Osteoblast (primary cell): Measurements from ENCODE around the gene EMC9. TPM values are rescaled to one million over a fixed set of nuclear protein-coding genes. Genes with fewer than 3 reads are reported as not detected.
A peak's percentile ranks its signal among the peaks of the same experiment; 100 is the strongest.

ENCODE experiments used
- DNase-seq: peaks from one replicate; pipeline ENCODE4 v3.0.0; 2011; ENCODE audit warnings: low spot score, mixed read lengths; ENCODE audit not compliant: insufficient read length; ENCODE audit errors: missing footprints
- H2AFZ ChIP-seq: 2 replicates; pipeline ENCODE4 v1.6.0; 2011; ENCODE audit warnings: mild to moderate bottlenecking, low read length
- H3K27ac ChIP-seq: 2 replicates; pipeline ENCODE4 v1.5.1; 2011; ENCODE audit warnings: mild to moderate bottlenecking, low read depth, low read length, moderate library complexity
- H3K27me3 ChIP-seq: 2 replicates; pipeline ENCODE4 v1.6.0; 2012; ENCODE audit warnings: mild to moderate bottlenecking, control low read depth, inconsistent platforms, low read length, moderate library complexity; ENCODE audit not compliant: insufficient read depth
- H3K36me3 ChIP-seq: 2 replicates; pipeline ENCODE4 v1.5.1; 2011; ENCODE audit warnings: mild to moderate bottlenecking, low read length, control low read depth, moderate library complexity; ENCODE audit not compliant: insufficient read depth
- H3K4me1 ChIP-seq: 2 replicates; pipeline ENCODE4 v1.5.1; 2011; ENCODE audit warnings: mild to moderate bottlenecking, low read length, control low read depth, moderate library complexity; ENCODE audit not compliant: insufficient read depth
- H3K4me2 ChIP-seq: 2 replicates; pipeline ENCODE4 v1.6.0; 2011; ENCODE audit warnings: mild to moderate bottlenecking, low read length; ENCODE audit not compliant: insufficient read depth
- H3K4me3 ChIP-seq: fragments of 200-600 bp; sonication (generic); 3 replicates; pipeline ENCODE4 v1.5.1; 2012; ENCODE audit warnings: mild to moderate bottlenecking, low read length, inconsistent platforms; ENCODE audit not compliant: insufficient read depth
- H3K79me2 ChIP-seq: 2 replicates; pipeline ENCODE4 v1.6.0; 2012; ENCODE audit warnings: mild to moderate bottlenecking, low read length, control low read depth, inconsistent platforms; ENCODE audit not compliant: insufficient read depth
- H3K9me3 ChIP-seq: 2 replicates; pipeline ENCODE4 v1.5.1; 2011; ENCODE audit warnings: low read depth, low read length, control low read depth
- H4K20me1 ChIP-seq: 2 replicates; pipeline ENCODE4 v1.6.0; 2012; ENCODE audit warnings: mild to moderate bottlenecking, low read length, control low read depth; ENCODE audit not compliant: insufficient read depth
- CTCF ChIP-seq: IDR thresholded peaks from 2 replicates; pipeline ENCODE4 v1.5.1; 2011; ENCODE audit warnings: mild to moderate bottlenecking, low read depth, low read length, moderate library complexity; ENCODE audit errors: extremely low read depth
- total RNA-seq: library from RNA; depleted of rRNA; stranded (reverse); fragments of >200 nt; gene quantifications from 2 replicates; pipeline ENCODE4 v1.2.3, GENCODE V29; 2012

Gene EMC9
- total RNA-seq, 1 donor: 6.9 TPM

- peaks cover 49% of the 10 kb centered on the region for H3K79me2 ChIP-seq
- H3K9me3 ChIP-seq: no peaks in the 10 kb centered on the region
- peak within 1 kb of the TSS; percentile 97 for H3K4me2 ChIP-seq
- peak within 1 kb of the TSS; percentile 69 for H3K27ac ChIP-seq
- H3K4me1 ChIP-seq: peaks cover 12% of the 10 kb centered on the region
- no peaks in the 10 kb centered on the region for H3K27me3 ChIP-seq
- peak; percentile 99 for DNase-seq
- H2AFZ ChIP-seq: peak within 1 kb of the TSS; percentile 98
- H4K20me1 ChIP-seq: peaks cover 7% of the 10 kb centered on the region
- H3K36me3 ChIP-seq: peaks cover 26% of the 10 kb centered on the region
- no peak for TF ChIP-seq CTCF
- peak within 1 kb of the TSS; percentile 97 for H3K4me3 ChIP-seq
Measured at GRCh38 chr14:24135834-24136683, 5.3 kb downstream of the EMC9 start, which contains the start of gene PSME1. PSME1 (plus strand) TSS chr14:24136194; CDS start chr14:24136263, 69 bp downstream.

GRCh38 chr14:24135584-24135833 lies 5.9 kb downstream of the EMC9 start:
- H3K9me3 ChIP-seq: no peaks in the 10 kb centered on the region
- no peak for TF ChIP-seq CTCF
- H3K79me2 ChIP-seq: peaks cover 44% of the 10 kb centered on the region
- H3K4me3 ChIP-seq: peak overlapping the region; percentile 97
- peak overlapping the region; percentile 91 for H3K4me2 ChIP-seq
- peaks cover 12% of the 10 kb centered on the region for H3K4me1 ChIP-seq
- H2AFZ ChIP-seq: peak overlapping the region; percentile 98
- H4K20me1 ChIP-seq: peaks cover 3% of the 10 kb centered on the region
- DNase-seq: no peak
- no peaks in the 10 kb centered on the region for H3K27me3 ChIP-seq
- H3K27ac ChIP-seq: no peak overlapping the region
- peaks cover 26% of the 10 kb centered on the region for H3K36me3 ChIP-seq

- H3K9me3 ChIP-seq: no peaks in the 10 kb centered on the region
- H3K4me3 ChIP-seq: no peak overlapping the region
- peaks cover 3% of the 10 kb centered on the region for H4K20me1 ChIP-seq
- peak; percentile 34 for DNase-seq
- peaks cover 16% of the 10 kb centered on the region for H3K36me3 ChIP-seq
- H2AFZ ChIP-seq: no peak overlapping the region
- H3K79me2 ChIP-seq: peaks cover 28% of the 10 kb centered on the region
- H3K4me1 ChIP-seq: peaks cover 12% of the 10 kb centered on the region
- no peak for TF ChIP-seq CTCF
- no peak overlapping the region for H3K4me2 ChIP-seq
- no peak overlapping the region for H3K27ac ChIP-seq
- no peaks in the 10 kb centered on the region for H3K27me3 ChIP-seq
Measured at GRCh38 chr14:24133735-24134134, 7.7 kb downstream of the EMC9 start.

GRCh38 chr14:24132976-24133375 lies 8.4 kb downstream of the EMC9 start:
- Histone ChIP-seq H3K4me2 (no peak overlapping the region), H3K27ac (no peak overlapping the region), H3K9me3 (no peaks in the 10 kb centered on the region), H3K79me2 (peaks cover 20% of the 10 kb centered on the region), H3K4me1 (peaks cover 12% of the 10 kb centered on the region), H3K36me3 (peaks cover 9% of the 10 kb centered on the region), H3K4me3 (no peak overlapping the region), H3K27me3 (no peaks in the 10 kb centered on the region), H4K20me1 (peaks cover 3% of the 10 kb centered on the region), H2AFZ (no peak overlapping the region)
- peak; percentile 69 for DNase-seq
- TF ChIP-seq CTCF: no peak
